Caco-2 (cell line): Measurements from ENCODE around the gene HELZ. TPM values are rescaled to one million over a fixed set of nuclear protein-coding genes. Genes with fewer than 3 reads are reported as not detected.

ENCODE experiments used
- BruUV-seq: library from RNA; stranded (reverse); fragments of 400-500 nt; replicated peaks from 2 replicates; lab custom pipeline; 2021; lab: Mats Ljungman, UMichigan
- CTCF ChIA-PET: fragments of 300-600 bp; sonication (Branson Sonifier 250); formaldehyde crosslinking; loops from one replicate; lab custom pipeline; 2022; ENCODE audit warnings: antibody characterized with exemption; lab: Charles Lee
- POLR2A ChIA-PET: fragments of 300-600 bp; sonication (Branson Sonifier 250); formaldehyde crosslinking; loops from one replicate; lab custom pipeline; 2022; ENCODE audit warnings: antibody characterized with exemption; lab: Charles Lee
- DNase-seq, 2 experiments: peaks; one replicate each; pipeline versions ENCODE4 v3.0.0 to v3.0.0-alpha.2; 2020 to 2022
- H3K27me3 ChIP-seq: replicated peaks from 2 replicates; pipeline ENCODE4 v1.6.0; 2011; ENCODE audit warnings: low read length; ENCODE audit not compliant: control insufficient read depth, insufficient read depth
- H3K36me3 ChIP-seq: 2 replicates; pipeline ENCODE4 v1.5.1; 2011; ENCODE audit warnings: low read length; ENCODE audit not compliant: control insufficient read depth, insufficient read depth
- H3K4me1 ChIP-seq: fragments of 250-450 bp; sonication (Bioruptor Pico); 2 replicates; pipeline ENCODE4 v1.5.1; 2020; ENCODE audit warnings: mild to moderate bottlenecking
- H3K4me3 ChIP-seq: 2 replicates; pipeline ENCODE4 v1.5.1; 2011; ENCODE audit warnings: low read depth, mild to moderate bottlenecking, control low read depth, low read length
- H3K9me3 ChIP-seq: fragments of 250-450 bp; sonication (Bioruptor Pico); 2 replicates; pipeline ENCODE4 v1.5.1; 2020; ENCODE audit warnings: mild to moderate bottlenecking, moderate library complexity
- H3K27ac Mint-ChIP-seq: one replicate; pipeline ENCODE4 v1.8.0; 2022; ENCODE audit warnings: mixed read lengths; ENCODE audit not compliant: unreplicated experiment
- H3K27me3 Mint-ChIP-seq: one replicate; pipeline ENCODE4 v1.8.0; 2022; ENCODE audit warnings: mixed read lengths; ENCODE audit not compliant: insufficient read depth, unreplicated experiment
- H3K36me3 Mint-ChIP-seq: one replicate; pipeline ENCODE4 v1.8.0; 2022; ENCODE audit warnings: mild to moderate bottlenecking, mixed read lengths; ENCODE audit not compliant: insufficient read depth, unreplicated experiment
- H3K4me1 Mint-ChIP-seq: one replicate; pipeline ENCODE4 v1.8.0; 2022; ENCODE audit warnings: low read depth, mixed read lengths; ENCODE audit not compliant: unreplicated experiment
- H3K4me3 Mint-ChIP-seq: one replicate; pipeline ENCODE4 v1.8.0; 2022; ENCODE audit warnings: mild to moderate bottlenecking, moderate library complexity, mixed read lengths; ENCODE audit not compliant: unreplicated experiment
- H3K9me3 Mint-ChIP-seq: one replicate; pipeline ENCODE4 v1.8.0; 2022; ENCODE audit warnings: mixed read lengths; ENCODE audit not compliant: unreplicated experiment
- intact Hi-C: fragments of 100-400 bp; cut with micrococcal nuclease; formaldehyde crosslinking; loops from one replicate; pipeline ENCODE4 v1.10.0; 2022; ENCODE audit not compliant: unreplicated experiment
- total RNA-seq: library from RNA; stranded (reverse); gene quantifications from 2 replicates; pipeline ENCODE4 v1.2.3, GENCODE V29; 2022
- TF ChIP-seq, protein P1 (sequence below), 2 experiments: fragments of 200-600 bp in 1 of 2; IDR thresholded peaks; 1 replicate in 1 of 2; 2 replicates in 1 of 2; pipeline versions ENCODE4 v1.5.1 to v1.8.0; 2011 to 2022; ENCODE audit warnings: antibody characterized with exemption in 1 of 2, control low read depth in 1 of 2, inconsistent platforms in 1 of 2, low read depth in 1 of 2, low read length in 1 of 2, mild to moderate bottlenecking in 1 of 2, moderate library complexity in 1 of 2; ENCODE audit not compliant: insufficient read depth in 1 of 2, severe bottlenecking in 1 of 2, unreplicated experiment in 1 of 2

HELZ gene
- total RNA-seq, 1 experiment from 2014 or later: 63.8 TPM

DNA sequence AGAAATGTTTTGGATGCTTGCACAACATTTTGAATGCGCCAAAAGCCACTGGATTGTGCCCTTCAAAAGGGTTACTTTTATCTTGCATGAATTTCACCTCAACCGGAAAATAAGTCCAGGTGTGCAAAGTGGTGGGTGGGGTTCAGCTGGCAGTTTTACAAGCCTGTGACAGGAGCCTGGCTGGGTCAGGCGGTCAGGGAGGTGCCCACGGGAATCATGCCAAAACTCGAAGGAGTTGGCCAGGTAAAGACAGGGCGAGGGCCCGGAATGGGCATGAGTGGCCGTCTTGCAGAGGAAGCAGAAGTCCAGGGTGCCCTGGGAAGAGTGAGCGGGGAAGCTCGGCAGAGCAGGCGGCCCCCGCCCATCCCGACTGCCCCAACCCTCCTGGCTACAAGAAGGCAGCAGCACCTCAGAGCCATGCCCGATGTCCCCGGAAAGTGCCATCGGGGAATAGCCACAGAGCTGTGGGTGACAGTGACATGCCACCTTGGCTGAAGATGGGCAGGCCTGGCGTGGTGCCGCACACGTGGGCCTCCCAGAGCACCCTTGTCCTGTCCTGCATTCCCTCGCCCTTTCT lies 219.7 kb downstream of the HELZ start:
- H3K9me3 Mint-ChIP-seq: no peaks in the 10 kb centered on the region
- Histone ChIP-seq H3K4me3 (no peak overlapping the region), H3K27me3 (no peaks in the 10 kb centered on the region), H3K36me3 (no peaks in the 10 kb centered on the region), H3K9me3 (no peaks in the 10 kb centered on the region), H3K4me1 (peaks cover 12% of the 10 kb centered on the region)
- H3K36me3 Mint-ChIP-seq: no peaks in the 10 kb centered on the region
- H3K27me3 Mint-ChIP-seq: no peaks in the 10 kb centered on the region
- no TSS peak for BruUV-seq
- intact Hi-C loops: no loop called here
- ChIA-PET CTCF (no interaction called here), POLR2A (no interaction called here)
- DNase-seq: no peak
- no peaks in the 10 kb centered on the region for H3K4me1 Mint-ChIP-seq
- no peak overlapping the region for H3K27ac Mint-ChIP-seq
- TF ChIP-seq, protein P1, sequence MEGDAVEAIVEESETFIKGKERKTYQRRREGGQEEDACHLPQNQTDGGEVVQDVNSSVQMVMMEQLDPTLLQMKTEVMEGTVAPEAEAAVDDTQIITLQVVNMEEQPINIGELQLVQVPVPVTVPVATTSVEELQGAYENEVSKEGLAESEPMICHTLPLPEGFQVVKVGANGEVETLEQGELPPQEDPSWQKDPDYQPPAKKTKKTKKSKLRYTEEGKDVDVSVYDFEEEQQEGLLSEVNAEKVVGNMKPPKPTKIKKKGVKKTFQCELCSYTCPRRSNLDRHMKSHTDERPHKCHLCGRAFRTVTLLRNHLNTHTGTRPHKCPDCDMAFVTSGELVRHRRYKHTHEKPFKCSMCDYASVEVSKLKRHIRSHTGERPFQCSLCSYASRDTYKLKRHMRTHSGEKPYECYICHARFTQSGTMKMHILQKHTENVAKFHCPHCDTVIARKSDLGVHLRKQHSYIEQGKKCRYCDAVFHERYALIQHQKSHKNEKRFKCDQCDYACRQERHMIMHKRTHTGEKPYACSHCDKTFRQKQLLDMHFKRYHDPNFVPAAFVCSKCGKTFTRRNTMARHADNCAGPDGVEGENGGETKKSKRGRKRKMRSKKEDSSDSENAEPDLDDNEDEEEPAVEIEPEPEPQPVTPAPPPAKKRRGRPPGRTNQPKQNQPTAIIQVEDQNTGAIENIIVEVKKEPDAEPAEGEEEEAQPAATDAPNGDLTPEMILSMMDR (IDR thresholded peaks at IDR 0.05; ENCODE audit: insufficient read depth in 1 of 2, low read depth in 1 of 2, low read length in 1 of 2, severe bottlenecking in 1 of 2, unreplicated experiment in 1 of 2): no peak
- H3K4me3 Mint-ChIP-seq: no peak overlapping the region

DNA sequence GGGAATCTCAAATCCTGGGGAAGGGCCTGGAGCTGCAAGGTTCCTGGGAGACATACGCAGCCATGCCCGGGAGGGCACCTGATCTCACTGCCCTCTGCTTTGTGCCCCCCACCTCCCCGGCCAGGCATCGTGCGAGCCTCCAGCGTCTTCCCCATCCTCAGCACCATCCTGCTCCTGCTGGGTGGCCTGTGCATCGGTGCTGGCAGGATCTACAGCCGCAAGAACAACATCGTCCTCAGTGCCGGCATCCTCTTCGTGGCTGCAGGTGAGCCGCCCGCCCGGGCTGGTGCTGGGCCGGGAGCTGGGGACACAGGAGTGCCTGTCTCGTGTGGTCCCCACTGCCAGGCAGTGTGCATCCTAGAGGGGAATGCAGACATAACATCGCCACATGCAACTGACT lies 220.3 kb downstream of the HELZ start:
- no peaks in the 10 kb centered on the region for H3K4me1 Mint-ChIP-seq
- no peaks in the 10 kb centered on the region for H3K27me3 Mint-ChIP-seq
- H3K27ac Mint-ChIP-seq: no peak overlapping the region
- no peak for DNase-seq
- H3K36me3 Mint-ChIP-seq: no peaks in the 10 kb centered on the region
- H3K36me3 ChIP-seq: no peaks in the 10 kb centered on the region
- H3K9me3 Mint-ChIP-seq: no peaks in the 10 kb centered on the region
- BruUV-seq: no TSS peak
- no peaks in the 10 kb centered on the region for H3K9me3 ChIP-seq
- no peak overlapping the region for H3K4me3 Mint-ChIP-seq
- peaks cover 12% of the 10 kb centered on the region for H3K4me1 ChIP-seq
- TF ChIP-seq, protein P1 (IDR thresholded peaks at IDR 0.05; ENCODE audit: insufficient read depth in 1 of 2, low read depth in 1 of 2, low read length in 1 of 2, severe bottlenecking in 1 of 2, unreplicated experiment in 1 of 2): no peak
- H3K4me3 ChIP-seq: no peak overlapping the region
- ChIA-PET CTCF (no interaction called here), POLR2A (no interaction called here)
- intact Hi-C loops: no loop called here
- no peaks in the 10 kb centered on the region for H3K27me3 ChIP-seq

DNA sequence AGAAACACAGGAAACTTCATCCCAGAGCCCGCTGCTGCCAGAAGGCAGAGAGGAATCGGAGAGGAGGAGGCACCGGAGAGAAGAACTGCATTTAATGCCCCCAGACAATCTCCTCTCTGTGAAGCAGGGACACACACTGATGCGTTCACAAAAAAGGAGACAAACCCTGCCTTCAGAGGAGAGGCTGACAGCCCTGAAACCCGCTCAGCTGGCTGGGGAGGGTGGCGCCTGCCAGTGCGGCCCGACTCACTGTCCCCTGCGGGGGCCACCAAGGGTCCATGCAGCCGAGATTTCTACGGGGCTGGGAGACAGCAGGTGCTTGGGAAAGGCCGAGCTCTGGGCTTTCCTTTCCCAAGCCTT lies 222.6 kb downstream of the HELZ start:
- peaks cover 19% of the 10 kb centered on the region for H3K4me1 ChIP-seq
- intact Hi-C loops: no loop called here
- BruUV-seq: no TSS peak
- DNase-seq: no peak
- ChIA-PET POLR2A (interaction anchor here (0.6 kb wide), 1 partner anchor 1678 kb away, joined by 3 read pairs; no protein-coding TSS in a partner anchor), CTCF (no interaction called here)
- H3K27ac Mint-ChIP-seq: no peak overlapping the region
- no peaks in the 10 kb centered on the region for H3K9me3 ChIP-seq
- no peak overlapping the region for H3K4me3 ChIP-seq
- no peaks in the 10 kb centered on the region for H3K27me3 Mint-ChIP-seq
- TF ChIP-seq, protein P1 (IDR thresholded peaks at IDR 0.05; ENCODE audit: insufficient read depth in 1 of 2, low read depth in 1 of 2, low read length in 1 of 2, severe bottlenecking in 1 of 2, unreplicated experiment in 1 of 2): no peak
- H3K4me1 Mint-ChIP-seq: peaks cover 14% of the 10 kb centered on the region
- no peaks in the 10 kb centered on the region for H3K36me3 Mint-ChIP-seq
- no peaks in the 10 kb centered on the region for H3K9me3 Mint-ChIP-seq
- H3K27me3 ChIP-seq: no peaks in the 10 kb centered on the region
- no peaks in the 10 kb centered on the region for H3K36me3 ChIP-seq
- H3K4me3 Mint-ChIP-seq: no peak overlapping the region
